KOPT-K1 (cell line): Measurements from ENCODE around the gene FADS3.

ENCODE experiments used
- H3K27ac ChIP-seq: fragments of 200-600 bp; sonication (generic); 2 replicates; pipeline ENCODE4 v1.5.1; 2016; ENCODE audit warnings: antibody characterized with exemption, mild to moderate bottlenecking, low read depth, low read length; ENCODE audit not compliant: poor library complexity, severe bottlenecking
- H3K36me3 ChIP-seq: fragments of 200-600 bp; sonication (generic); 2 replicates; pipeline ENCODE4 v1.5.1; 2017; ENCODE audit warnings: antibody characterized with exemption, mild to moderate bottlenecking, low read length, moderate library complexity; ENCODE audit not compliant: insufficient read depth
- H3K9me3 ChIP-seq: fragments of 200-600 bp; sonication (generic); 2 replicates; pipeline ENCODE4 v1.5.1; 2017; ENCODE audit warnings: antibody characterized with exemption, low read length, mild to moderate bottlenecking; ENCODE audit not compliant: insufficient read depth, poor library complexity, severe bottlenecking

The FADS3 gene

GRCh38 chr11:61836193-61836592, 55.2 kb downstream of the FADS3 start:
- peaks cover 71% of the 10 kb centered on the region for H3K36me3 ChIP-seq
- H3K27ac ChIP-seq, result peak overlapping the region; percentile 100

GRCh38 chr11:61834278-61835048, 56.9 kb downstream of the FADS3 start:
- Histone ChIP-seq H3K9me3 (no peaks in the 10 kb centered on the region), H3K36me3 (peaks cover 68% of the 10 kb centered on the region), H3K27ac (peak overlapping the region; percentile 100)

More at GRCh38 chr11:61836193-61836592, 55.2 kb downstream of the FADS3 start:
- no peaks in the 10 kb centered on the region for H3K9me3 ChIP-seq

GRCh38 chr11:61833926-61834277, 57.4 kb downstream of the FADS3 start:
- Histone ChIP-seq H3K36me3 (peaks cover 68% of the 10 kb centered on the region), H3K27ac (peak overlapping the region; percentile 100), H3K9me3 (no peaks in the 10 kb centered on the region)

GRCh38 chr11:61833471-61833870, 57.9 kb downstream of the FADS3 start:
- Histone ChIP-seq H3K9me3 (no peaks in the 10 kb centered on the region), H3K27ac (peak overlapping the region; percentile 100), H3K36me3 (peaks cover 64% of the 10 kb centered on the region)

GRCh38 chr11:61832754-61833153, 58.6 kb downstream of the FADS3 start:
- H3K27ac ChIP-seq, result peak overlapping the region; percentile 100
- no peaks in the 10 kb centered on the region for H3K9me3 ChIP-seq
- H3K36me3 ChIP-seq, result peaks cover 57% of the 10 kb centered on the region

GRCh38 chr11:61832207-61832606, 59.1 kb downstream of the FADS3 start:
- Histone ChIP-seq H3K27ac (peak overlapping the region; percentile 100), H3K36me3 (peaks cover 52% of the 10 kb centered on the region), H3K9me3 (no peaks in the 10 kb centered on the region)

- Histone ChIP-seq H3K27ac (peak overlapping the region; percentile 100), H3K9me3 (no peaks in the 10 kb centered on the region), H3K36me3 (peaks cover 37% of the 10 kb centered on the region)
Measured at GRCh38 chr11:61830237-61831105, 60.9 kb downstream of the FADS3 start.

GRCh38 chr11:61829806-61830205, 61.5 kb downstream of the FADS3 start:
- H3K27ac ChIP-seq, result peak overlapping the region; percentile 100
- H3K9me3 ChIP-seq, result no peaks in the 10 kb centered on the region
- H3K36me3 ChIP-seq, result peaks cover 37% of the 10 kb centered on the region

- Histone ChIP-seq H3K27ac (peak overlapping the region; percentile 100), H3K36me3 (peaks cover 37% of the 10 kb centered on the region), H3K9me3 (no peaks in the 10 kb centered on the region)
Measured at GRCh38 chr11:61828629-61829407, 62.5 kb downstream of the FADS3 start.

- no peaks in the 10 kb centered on the region for H3K9me3 ChIP-seq
- H3K36me3 ChIP-seq, result peaks cover 37% of the 10 kb centered on the region
- H3K27ac ChIP-seq, result peak overlapping the region; percentile 100
Measured at GRCh38 chr11:61828379-61828628, 63.0 kb downstream of the FADS3 start.

- H3K36me3 ChIP-seq, result peaks cover 35% of the 10 kb centered on the region
- peak within 1 kb of the TSS; percentile 100 for H3K27ac ChIP-seq
- no peaks in the 10 kb centered on the region for H3K9me3 ChIP-seq
Measured at GRCh38 chr11:61827571-61828378, 63.6 kb downstream of the FADS3 start, which contains the start of gene FADS2. FADS2 (plus strand) TSS chr11:61828300; CDS start chr11:61828391, 91 bp downstream.

GRCh38 chr11:61826930-61827570, 64.3 kb downstream of the FADS3 start:
- H3K36me3 ChIP-seq, result peaks cover 27% of the 10 kb centered on the region
- H3K27ac ChIP-seq, result peak overlapping the region; percentile 100
- no peaks in the 10 kb centered on the region for H3K9me3 ChIP-seq
